Nephron progenitor cell (in vitro differentiated cells): ENCODE data around the gene KRTDAP.

Experiments used
- DNase-seq: peaks from one replicate; pipeline ENCODE4 v3.0.0; 2021
- H3K27ac Mint-ChIP-seq: 2 replicates; pipeline ENCODE4 v1.8.0; 2021; ENCODE audit warnings: mild to moderate bottlenecking, moderate library complexity, mixed read lengths
- H3K27me3 Mint-ChIP-seq: 2 replicates; pipeline ENCODE4 v1.8.0; 2021; ENCODE audit warnings: mild to moderate bottlenecking, low read depth, mixed read lengths; ENCODE audit not compliant: poor library complexity
- H3K36me3 Mint-ChIP-seq: 2 replicates; pipeline ENCODE4 v1.8.0; 2021; ENCODE audit warnings: low read depth, mixed read lengths
- H3K4me1 Mint-ChIP-seq: 2 replicates; pipeline ENCODE4 v1.8.0; 2021; ENCODE audit warnings: mixed read lengths
- H3K4me3 Mint-ChIP-seq: 2 replicates; pipeline ENCODE4 v1.8.0; 2021; ENCODE audit warnings: mild to moderate bottlenecking, moderate library complexity, mixed read lengths
- H3K9me3 Mint-ChIP-seq: 2 replicates; pipeline ENCODE4 v1.8.0; 2021; ENCODE audit warnings: mild to moderate bottlenecking, moderate library complexity, mixed read lengths
- CTCF ChIP-seq: fragments of 200-600 bp; sonication (generic); IDR thresholded peaks from 2 replicates; pipeline ENCODE4 v1.5.0; 2021; ENCODE audit warnings: antibody characterized with exemption

KRTDAP gene

GRCh38 chr19:35510626-35510964 is 20.3 kb upstream of the KRTDAP start:
- no peaks in the 10 kb centered on the region for H3K9me3 Mint-ChIP-seq
- TF ChIP-seq CTCF = no peak

GRCh38 chr19:35509861-35510625 is 19.8 kb upstream of the KRTDAP start:
- TF ChIP-seq CTCF = peak; percentile 98
- H3K36me3 Mint-ChIP-seq = no peaks in the 10 kb centered on the region
- H3K27ac Mint-ChIP-seq = no peak overlapping the region
- peaks cover 71% of the 10 kb centered on the region for H3K27me3 Mint-ChIP-seq
- peak; percentile 95 for DNase-seq
- no peaks in the 10 kb centered on the region for H3K9me3 Mint-ChIP-seq
- H3K4me3 Mint-ChIP-seq = peak overlapping the region; percentile 90
- peaks cover 67% of the 10 kb centered on the region for H3K4me1 Mint-ChIP-seq

More at GRCh38 chr19:35510626-35510964, 20.3 kb upstream of the KRTDAP start:
- no peaks in the 10 kb centered on the region for H3K36me3 Mint-ChIP-seq
- H3K27ac Mint-ChIP-seq = no peak overlapping the region
- H3K4me3 Mint-ChIP-seq = peak overlapping the region; percentile 90
- no peak for DNase-seq
- H3K4me1 Mint-ChIP-seq = peaks cover 61% of the 10 kb centered on the region
- peaks cover 71% of the 10 kb centered on the region for H3K27me3 Mint-ChIP-seq

GRCh38 chr19:35509018-35509652 is 18.9 kb upstream of the KRTDAP start:
- Mint-ChIP-seq H3K4me3 (peak overlapping the region; percentile 90), H3K27ac (no peak overlapping the region), H3K36me3 (no peaks in the 10 kb centered on the region), H3K27me3 (peaks cover 72% of the 10 kb centered on the region), H3K9me3 (no peaks in the 10 kb centered on the region), H3K4me1 (peaks cover 61% of the 10 kb centered on the region)
- DNase-seq = peak; percentile 37
- no peak for TF ChIP-seq CTCF

- Mint-ChIP-seq H3K9me3 (no peaks in the 10 kb centered on the region), H3K4me3 (peak overlapping the region; percentile 90), H3K4me1 (peaks cover 51% of the 10 kb centered on the region), H3K27ac (no peak overlapping the region), H3K36me3 (no peaks in the 10 kb centered on the region), H3K27me3 (peaks cover 62% of the 10 kb centered on the region)
- DNase-seq = no peak
- no peak for TF ChIP-seq CTCF
Measured at GRCh38 chr19:35508129-35508528, 17.9 kb upstream of the KRTDAP start.

- no peak for TF ChIP-seq CTCF
- Mint-ChIP-seq H3K27me3 (peaks cover 57% of the 10 kb centered on the region), H3K27ac (no peak overlapping the region), H3K36me3 (no peaks in the 10 kb centered on the region), H3K4me1 (peaks cover 54% of the 10 kb centered on the region), H3K4me3 (no peak overlapping the region), H3K9me3 (no peaks in the 10 kb centered on the region)
- no peak for DNase-seq
Measured at GRCh38 chr19:35507561-35507960, 17.3 kb upstream of the KRTDAP start.
